GM23338 (cell line): ENCODE results near the gene PTPRN2.

ENCODE experiments used
- CREB1 ChIP-seq: fragments of 250-450 bp; sonication (Bioruptor Pico); IDR thresholded peaks from 2 replicates; pipeline ENCODE4 v1.5.0; 2020; ENCODE audit warnings: low read depth, mild to moderate bottlenecking, moderate library complexity
- ETS1 ChIP-seq: IDR thresholded peaks from 2 replicates; pipeline ENCODE4 v1.6.1; 2016; ENCODE audit warnings: antibody characterized with exemption
- EZH2 ChIP-seq: fragments of 200-600 bp; sonication (generic); IDR thresholded peaks from one replicate; pipeline ENCODE4 v1.8.0; 2017; ENCODE audit warnings: antibody characterized with exemption, mild to moderate bottlenecking, low read depth; ENCODE audit not compliant: unreplicated experiment
- EZH2phosphoT487 ChIP-seq: fragments of 200-600 bp; sonication (generic); IDR thresholded peaks from one replicate; pipeline ENCODE4 v1.8.1; 2018; ENCODE audit warnings: antibody characterized with exemption; ENCODE audit not compliant: unreplicated experiment
- JUNB ChIP-seq: IDR thresholded peaks from one replicate; pipeline ENCODE4 v1.6.1; 2016; ENCODE audit warnings: antibody characterized with exemption; ENCODE audit not compliant: unreplicated experiment
- NANOG ChIP-seq: IDR thresholded peaks from 2 replicates; pipeline ENCODE4 v1.6.1; 2016; ENCODE audit warnings: antibody characterized with exemption, borderline replicate concordance
- POLR2AphosphoS5 ChIP-seq: IDR thresholded peaks from 2 replicates; pipeline ENCODE4 v1.6.1; 2016; ENCODE audit warnings: antibody characterized with exemption, low read depth
- REST ChIP-seq: IDR thresholded peaks from one replicate; pipeline ENCODE4 v1.6.1; 2018; ENCODE audit warnings: antibody characterized with exemption; ENCODE audit not compliant: unreplicated experiment
- STAT1 ChIP-seq: IDR thresholded peaks from one replicate; pipeline ENCODE4 v1.6.1; 2016; ENCODE audit warnings: antibody characterized with exemption; ENCODE audit not compliant: unreplicated experiment
- ZNF114 ChIP-seq: fragments of 250-450 bp; sonication (Bioruptor Pico); IDR thresholded peaks from 2 replicates; pipeline ENCODE4 v1.5.0; 2020; ENCODE audit warnings: mild to moderate bottlenecking, moderate library complexity
- TF ChIP-seq, protein P1 (sequence below), 2 experiments: fragments of 200-600 bp in 1 of 2; sonication (generic) in 1 of 2; conservative IDR thresholded peaks; 2 replicates each; pipeline versions ENCODE4 v1.5.1 to v1.6.1; 2016 to 2017; ENCODE audit warnings: antibody characterized with exemption in 2 of 2, low read depth in 2 of 2, mild to moderate bottlenecking in 2 of 2, moderate library complexity in 1 of 2

DNA sequence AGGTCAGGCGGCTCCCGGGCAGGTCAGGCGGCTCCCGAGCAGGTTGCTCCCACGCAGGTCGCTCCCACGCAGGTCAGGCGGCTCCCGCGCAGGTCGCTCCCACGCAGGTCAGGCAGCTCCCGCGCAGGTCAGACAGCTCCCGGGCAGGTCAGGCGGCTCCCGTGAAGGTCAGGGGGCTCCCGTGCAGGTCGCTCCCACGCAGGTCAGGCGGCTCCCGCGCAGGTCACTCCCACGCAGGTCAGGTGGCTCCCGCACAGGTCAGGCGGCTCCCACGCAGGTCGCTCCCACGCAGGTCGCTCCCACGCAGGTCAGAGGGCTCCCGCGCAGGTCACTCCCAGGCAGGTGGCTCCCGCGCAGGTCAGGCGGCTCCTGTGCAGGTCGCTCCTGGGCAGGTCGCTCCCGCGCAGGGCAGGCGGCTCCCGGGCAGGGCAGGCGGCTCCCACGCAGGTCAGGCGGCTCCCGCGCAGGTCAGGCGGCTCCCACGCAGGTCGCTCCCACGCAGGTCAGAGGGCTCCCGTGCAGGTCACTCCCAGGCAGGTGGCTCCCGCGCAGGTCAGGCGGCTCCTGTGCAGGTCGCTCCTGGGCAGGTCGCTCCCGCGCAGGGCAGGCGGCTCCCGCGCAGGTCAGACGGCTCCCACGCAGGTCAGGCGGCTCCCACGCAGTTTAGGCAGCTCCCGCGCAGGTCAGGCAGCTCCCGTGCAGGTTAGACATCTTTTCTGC lies 30.7 kb downstream of the PTPRN2 start:
- TF ChIP-seq, protein P1, sequence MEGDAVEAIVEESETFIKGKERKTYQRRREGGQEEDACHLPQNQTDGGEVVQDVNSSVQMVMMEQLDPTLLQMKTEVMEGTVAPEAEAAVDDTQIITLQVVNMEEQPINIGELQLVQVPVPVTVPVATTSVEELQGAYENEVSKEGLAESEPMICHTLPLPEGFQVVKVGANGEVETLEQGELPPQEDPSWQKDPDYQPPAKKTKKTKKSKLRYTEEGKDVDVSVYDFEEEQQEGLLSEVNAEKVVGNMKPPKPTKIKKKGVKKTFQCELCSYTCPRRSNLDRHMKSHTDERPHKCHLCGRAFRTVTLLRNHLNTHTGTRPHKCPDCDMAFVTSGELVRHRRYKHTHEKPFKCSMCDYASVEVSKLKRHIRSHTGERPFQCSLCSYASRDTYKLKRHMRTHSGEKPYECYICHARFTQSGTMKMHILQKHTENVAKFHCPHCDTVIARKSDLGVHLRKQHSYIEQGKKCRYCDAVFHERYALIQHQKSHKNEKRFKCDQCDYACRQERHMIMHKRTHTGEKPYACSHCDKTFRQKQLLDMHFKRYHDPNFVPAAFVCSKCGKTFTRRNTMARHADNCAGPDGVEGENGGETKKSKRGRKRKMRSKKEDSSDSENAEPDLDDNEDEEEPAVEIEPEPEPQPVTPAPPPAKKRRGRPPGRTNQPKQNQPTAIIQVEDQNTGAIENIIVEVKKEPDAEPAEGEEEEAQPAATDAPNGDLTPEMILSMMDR (conservative IDR thresholded peaks at IDR 0.05; ENCODE audit: low read depth in 2 of 2): no peak
- no peak for TF ChIP-seq REST
- no peak for TF ChIP-seq EZH2
- TF ChIP-seq POLR2AphosphoS5: no peak
- TF ChIP-seq EZH2phosphoT487: no peak
- no peak for TF ChIP-seq JUNB
- no peak for TF ChIP-seq CREB1 (CRISPR knock-in tag)
- TF ChIP-seq STAT1: no peak
- no peak for TF ChIP-seq ETS1
- no peak for TF ChIP-seq ZNF114 (CRISPR knock-in tag)
- TF ChIP-seq NANOG: no peak
